Hematopoietic multipotent progenitor cell treated with erythropoietin and hydrocortisone succinate and interleukin-3 and kit ligand, for 17 days (in vitro differentiated cells): ENCODE measurements around the gene VDR.

Source experiments
- DNase-seq: peaks from one replicate; pipeline ENCODE4 v3.0.0-alpha.2; 2015; ENCODE audit warnings: low spot score

The VDR gene

GRCh38 chr12:47793015-47793681, 111.6 kb downstream of the VDR start:
- DNase-seq = no peak

GRCh38 chr12:47791874-47792273, 112.9 kb downstream of the VDR start:
- DNase-seq = no peak
